ENCODE measurements around the gene SELENOV.
"Not testable (repeated sequence)": the region's sequence is repeated elsewhere in the genome, so short reads cannot be mapped to it uniquely, and the experiment has no call there.

The SELENOV gene, protein sequence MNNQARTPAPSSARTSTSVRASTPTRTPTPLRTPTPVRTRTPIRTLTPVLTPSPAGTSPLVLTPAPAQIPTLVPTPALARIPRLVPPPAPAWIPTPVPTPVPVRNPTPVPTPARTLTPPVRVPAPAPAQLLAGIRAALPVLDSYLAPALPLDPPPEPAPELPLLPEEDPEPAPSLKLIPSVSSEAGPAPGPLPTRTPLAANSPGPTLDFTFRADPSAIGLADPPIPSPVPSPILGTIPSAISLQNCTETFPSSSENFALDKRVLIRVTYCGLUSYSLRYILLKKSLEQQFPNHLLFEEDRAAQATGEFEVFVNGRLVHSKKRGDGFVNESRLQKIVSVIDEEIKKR

DNA sequence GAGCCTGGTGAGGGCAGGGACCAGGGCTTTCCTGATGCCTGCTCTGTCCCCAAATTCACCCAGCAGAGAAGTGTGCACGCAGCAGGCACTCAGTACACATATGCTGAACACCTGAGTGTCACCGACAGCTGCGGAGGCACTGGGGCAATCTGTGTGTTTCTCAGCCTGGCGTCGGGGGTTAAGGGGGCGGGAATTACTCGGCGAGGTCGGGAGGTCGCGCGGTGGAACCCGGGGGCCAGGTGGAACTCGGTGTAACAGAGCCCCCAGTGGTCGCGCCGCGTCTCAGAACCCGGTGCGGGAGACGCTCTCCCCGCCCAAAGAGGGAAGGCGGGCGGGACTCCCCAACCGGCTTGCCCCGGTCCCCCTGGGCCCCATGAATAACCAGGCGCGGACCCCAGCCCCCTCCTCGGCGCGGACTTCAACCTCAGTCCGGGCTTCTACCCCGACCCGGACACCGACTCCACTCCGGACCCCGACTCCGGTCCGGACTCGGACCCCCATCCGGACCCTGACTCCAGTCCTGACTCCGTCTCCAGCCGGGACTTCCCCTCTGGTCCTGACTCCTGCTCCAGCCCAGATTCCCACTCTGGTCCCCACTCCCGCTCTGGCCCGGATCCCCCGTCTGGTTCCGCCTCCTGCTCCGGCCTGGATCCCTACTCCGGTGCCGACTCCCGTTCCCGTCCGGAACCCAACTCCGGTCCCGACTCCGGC, at the start of gene SELENOV:
TSS of gene SELENOV (plus strand) at position 300 of the 711 bp plus-strand sequence. CDS start at position 374, 74 bp downstream.
- DNase-seq (ENCODE audit: low spot score) = peak; percentile 84

DNA sequence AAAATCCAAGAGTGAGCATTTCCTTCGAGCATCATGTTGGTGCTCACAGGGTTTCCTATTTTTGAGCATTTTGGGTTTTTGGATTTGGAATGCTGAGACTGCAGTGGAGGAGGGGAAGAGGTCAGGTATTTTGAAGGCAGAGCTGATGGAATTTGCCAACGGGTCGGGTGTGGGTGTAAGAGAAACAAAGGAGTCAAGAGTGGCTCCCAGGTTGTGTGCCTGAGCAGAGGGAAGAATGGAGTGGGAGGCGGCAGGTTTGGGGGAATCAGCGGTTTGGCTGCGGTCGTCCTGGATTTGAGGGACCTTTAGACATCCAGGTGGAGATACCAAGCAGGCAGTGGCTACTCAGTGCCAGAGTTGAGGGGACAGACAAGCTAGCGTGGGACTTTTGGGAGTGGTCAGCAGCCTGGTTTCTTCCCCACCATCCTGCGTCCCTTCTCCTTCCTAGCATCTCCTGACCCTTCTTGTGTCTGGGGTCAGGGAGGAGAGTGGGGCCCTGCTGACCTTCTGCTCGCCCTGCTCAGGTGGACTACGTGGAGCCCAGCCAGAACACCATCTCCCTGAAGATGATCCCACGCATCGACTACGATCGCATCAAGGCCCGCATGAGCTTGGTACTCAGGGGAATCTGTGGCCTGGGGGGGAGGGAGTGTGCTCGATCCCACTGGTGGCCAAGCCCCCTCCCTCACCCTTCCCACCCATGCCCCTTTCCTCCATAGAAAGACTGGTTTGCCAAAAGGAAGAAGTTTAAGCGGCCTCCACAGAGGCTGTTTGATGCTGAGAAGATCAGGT, 48.8 kb upstream of the SELENOV start:
- DNase-seq (ENCODE audit: low spot score) = no peak

DNA sequence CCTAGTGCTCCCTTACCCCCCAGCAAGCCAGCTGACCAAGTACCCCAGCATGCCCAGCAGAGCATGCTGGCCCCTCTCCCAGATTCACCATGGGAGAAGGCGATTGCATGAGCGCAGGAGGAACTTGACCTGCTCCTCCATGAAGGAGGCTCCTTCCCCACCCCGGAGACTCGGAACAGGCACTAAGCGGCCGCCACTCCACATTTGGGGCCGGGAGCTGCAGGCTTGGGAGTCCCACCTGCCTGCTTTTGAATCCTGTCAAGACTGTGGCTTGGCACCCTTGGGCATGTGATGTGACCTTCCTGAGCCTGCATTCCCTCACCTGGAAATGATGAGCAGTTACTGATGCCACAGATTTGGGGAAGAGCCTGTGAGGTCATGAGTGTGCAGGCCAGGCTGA, 47.0 kb upstream of the SELENOV start:
- no peak for DNase-seq (ENCODE audit: low spot score)

DNA sequence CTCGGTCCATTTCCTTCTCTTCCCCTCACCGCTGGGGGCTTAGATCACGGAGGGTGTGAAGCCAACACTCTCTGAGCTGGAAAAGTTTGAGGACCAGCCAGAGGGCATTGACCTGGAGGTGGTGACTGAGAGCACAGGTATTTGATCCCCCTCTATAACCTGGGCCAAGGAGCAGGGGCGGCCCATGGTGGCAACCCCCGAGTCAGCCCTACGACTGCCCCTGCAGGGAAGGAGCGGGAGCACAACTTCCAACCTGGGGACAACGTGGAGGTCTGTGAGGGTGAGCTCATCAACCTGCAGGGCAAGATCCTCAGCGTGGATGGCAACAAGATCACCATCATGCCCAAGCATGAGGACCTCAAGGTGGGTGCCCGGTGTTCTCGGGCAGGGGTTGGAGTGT, 45.9 kb upstream of the SELENOV start:
- no peak for DNase-seq (ENCODE audit: low spot score)

DNA sequence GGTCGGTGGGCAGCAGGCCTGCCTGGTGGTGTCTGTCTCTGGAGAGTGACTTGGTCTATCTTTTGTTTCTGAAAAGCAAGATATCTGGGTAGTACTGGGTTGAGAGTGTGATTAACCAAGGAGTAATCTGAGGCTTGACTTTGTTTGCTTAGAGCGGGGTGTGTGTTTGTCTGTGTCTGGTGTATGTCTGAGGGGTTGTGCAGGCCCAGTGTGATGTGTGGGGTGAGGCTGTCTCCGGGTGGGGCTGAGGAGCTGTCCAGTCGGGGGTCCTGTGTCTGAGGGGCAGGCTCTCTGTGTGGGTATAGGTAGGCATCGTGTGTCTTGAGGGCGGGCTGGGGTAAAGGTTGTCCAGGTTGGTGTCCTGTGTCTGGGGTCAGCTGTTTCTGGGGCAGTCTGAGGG, 45.4 kb upstream of the SELENOV start:
- DNase-seq (ENCODE audit: low spot score) = no peak

DNA sequence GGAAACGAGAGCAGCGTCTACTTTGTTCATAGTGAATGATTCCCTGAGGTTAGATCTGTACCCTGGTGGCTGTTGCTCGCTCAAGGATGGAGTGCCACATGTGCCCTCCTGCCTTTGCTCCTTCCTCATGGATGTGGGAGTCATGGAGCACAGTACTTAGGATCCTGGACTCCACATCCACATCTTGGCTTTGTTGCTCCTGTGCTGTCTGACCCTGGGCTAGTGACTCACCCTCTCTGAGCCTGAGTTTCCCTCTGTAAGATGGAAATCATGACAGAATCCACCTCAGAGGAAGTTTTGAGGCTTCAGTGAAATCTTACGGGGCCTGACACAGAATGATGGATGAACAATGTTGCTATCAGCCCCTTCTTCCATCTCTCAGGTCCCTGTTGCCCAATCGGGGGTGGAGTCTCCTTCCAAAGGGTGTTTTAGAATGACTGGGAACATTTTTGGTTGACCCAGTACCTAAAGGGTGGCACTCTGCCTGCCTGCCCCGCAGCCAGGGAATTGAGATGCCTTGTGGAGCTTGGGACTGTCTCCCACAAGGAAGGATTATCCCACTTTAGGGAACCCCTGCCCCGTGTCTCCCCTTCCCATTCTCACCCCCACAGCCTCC, 44.1 kb upstream of the SELENOV start:
- DNase-seq (ENCODE audit: low spot score) = no peak

DNA sequence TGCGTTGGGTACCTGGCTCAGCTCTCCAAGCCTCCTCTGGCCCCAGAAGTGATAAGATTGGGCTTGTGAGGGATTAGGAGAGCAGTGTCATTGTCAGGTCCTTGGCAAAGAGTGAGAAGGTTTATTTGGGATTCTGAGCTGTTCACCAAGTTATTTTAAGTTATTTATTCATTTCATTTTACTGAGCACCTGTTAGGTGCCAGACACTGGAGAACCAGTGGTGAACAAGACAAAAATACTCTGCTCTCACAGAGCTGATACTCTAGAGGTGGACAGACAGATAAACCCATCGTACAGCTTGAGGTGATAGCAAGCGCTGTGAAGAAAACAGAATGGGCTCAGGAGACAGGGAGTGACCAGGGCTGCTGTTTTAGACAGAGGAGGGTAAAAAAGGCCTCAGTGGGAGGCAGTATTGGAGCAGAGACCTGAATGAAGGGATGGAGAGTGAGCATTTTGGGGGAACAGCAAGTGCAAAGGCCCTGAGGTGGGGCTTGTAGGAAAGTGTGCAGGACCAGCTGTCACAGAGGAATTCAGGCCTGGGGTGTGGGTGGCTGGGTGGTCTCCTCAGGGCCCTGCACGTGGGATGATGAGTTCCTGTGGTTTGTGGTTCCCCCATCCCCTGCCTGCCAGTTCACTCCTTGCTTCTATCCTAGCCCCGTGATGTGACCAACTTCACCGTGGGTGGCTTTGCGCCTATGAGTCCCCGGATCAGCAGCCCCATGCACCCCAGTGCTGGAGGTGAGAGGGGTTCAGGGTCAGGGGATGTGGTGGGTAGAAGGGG, 43.0 kb upstream of the SELENOV start:
- DNase-seq (ENCODE audit: low spot score) = no peak

DNA sequence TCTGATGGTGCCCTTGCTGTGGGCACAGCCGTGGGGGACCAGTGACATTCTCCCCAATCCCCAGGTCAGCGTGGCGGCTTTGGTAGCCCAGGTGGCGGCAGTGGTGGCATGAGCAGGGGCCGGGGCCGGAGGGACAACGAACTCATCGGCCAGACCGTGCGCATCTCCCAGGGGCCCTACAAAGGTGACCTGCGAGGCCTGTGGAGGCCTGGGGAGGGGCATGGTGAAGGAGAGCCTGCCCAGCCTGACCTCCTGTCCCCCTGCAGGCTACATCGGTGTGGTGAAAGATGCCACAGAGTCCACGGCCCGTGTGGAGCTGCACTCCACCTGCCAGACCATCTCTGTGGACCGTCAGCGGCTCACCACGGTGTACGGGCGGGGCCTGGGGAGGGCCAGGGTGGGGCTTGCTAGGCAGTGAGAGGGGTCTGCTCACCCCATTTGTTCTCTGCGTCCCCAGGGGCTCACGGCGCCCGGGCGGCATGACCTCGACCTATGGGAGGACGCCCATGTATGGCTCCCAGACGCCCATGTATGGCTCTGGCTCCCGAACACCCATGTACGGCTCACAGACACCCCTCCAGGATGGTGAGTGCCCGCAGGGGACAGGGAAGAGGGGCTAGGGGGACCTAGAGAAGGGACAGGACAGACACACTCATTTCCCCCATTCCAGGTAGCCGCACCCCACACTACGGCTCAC, 42.0 kb upstream of the SELENOV start:
- no peak for DNase-seq (ENCODE audit: low spot score)

DNA sequence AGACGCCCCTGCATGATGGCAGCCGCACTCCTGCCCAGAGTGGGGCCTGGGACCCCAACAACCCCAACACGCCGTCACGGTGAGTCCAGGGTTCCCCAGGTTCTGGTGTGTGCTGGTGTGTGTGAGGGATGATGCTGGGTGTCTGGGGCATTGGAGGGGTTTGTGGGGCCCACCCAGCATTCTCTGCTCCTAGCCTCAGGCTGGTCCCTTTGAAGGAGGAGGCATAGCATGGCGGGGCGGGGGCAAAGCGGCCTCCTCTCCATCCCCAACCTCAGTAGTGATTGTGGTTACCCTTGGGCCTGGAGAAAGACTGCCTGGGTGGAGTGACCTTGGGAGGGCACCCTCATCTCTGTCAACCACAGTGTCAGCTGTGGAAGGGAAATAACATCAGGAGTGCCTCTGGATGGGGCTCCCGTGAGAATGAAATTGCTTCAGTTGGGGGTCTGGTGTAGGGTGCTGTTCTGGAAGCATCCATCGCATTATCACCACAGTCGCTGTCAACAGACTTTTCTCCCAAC, 41.4 kb upstream of the SELENOV start:
- DNase-seq (ENCODE audit: low spot score) = no peak

DNA sequence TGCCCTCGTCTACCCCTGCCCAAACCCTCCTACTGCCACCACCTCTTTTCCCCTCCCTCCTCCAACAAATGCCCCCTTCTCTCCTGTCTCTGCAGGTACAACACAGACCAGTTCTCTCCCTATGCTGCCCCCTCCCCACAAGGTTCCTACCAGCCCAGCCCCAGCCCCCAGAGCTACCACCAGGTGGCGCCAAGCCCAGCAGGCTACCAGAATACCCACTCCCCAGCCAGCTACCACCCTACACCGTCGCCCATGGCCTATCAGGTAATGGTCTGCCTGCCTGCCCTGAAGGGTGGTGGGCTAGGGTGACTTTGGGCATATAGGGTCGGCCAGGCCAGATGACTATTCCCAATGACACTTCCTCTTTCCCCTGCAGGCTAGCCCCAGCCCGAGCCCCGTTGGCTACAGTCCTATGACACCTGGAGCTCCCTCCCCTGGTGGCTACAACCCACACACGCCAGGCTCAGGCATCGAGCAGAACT, 40.8 kb upstream of the SELENOV start:
- peak; percentile 87 for DNase-seq (ENCODE audit: low spot score)

DNA sequence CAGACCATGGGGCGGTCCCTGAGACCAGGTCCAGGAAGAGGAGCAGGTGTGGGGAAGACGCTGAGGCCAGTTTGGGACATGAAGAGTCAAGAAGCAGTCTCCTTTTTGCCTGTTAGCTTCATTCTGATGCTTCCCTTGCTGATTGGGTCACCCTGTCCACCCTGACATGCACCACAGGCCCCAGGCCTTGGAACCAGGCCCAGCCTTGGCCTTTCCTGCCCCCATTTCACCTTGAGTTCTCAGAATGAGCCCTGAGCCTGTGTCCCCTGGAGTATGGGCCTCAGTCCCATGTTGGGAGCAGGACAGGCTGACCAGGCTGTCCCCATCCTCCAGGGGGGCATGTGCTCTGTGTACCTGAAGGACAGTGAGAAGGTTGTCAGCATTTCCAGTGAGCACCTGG, 39.2 kb upstream of the SELENOV start:
- no peak for DNase-seq (ENCODE audit: low spot score)

DNA sequence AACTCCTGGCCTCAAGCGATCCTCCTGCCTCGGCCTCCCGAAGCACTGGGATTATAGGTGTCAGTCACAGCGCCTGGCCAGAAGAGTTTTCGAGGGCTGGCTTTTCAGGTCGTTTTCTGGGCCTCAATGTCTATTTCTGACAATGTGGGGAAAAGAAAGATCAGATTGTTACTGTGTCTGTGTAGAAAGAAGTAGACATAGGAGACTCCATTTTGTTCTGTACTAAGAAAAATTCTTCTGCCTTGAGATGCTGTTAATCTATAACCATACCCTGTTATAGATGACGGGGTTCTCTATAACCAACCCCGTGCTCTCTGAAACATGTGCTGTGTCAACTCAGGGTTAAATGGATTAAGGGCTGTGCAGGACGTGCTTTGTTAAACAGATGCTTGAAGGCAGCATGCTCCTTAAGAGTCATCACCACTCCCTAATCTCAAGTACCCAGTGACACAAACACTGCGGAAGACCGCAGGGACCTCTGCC, 35.6 kb upstream of the SELENOV start:
- not testable (repeated sequence) for DNase-seq (ENCODE audit: low spot score)

DNA sequence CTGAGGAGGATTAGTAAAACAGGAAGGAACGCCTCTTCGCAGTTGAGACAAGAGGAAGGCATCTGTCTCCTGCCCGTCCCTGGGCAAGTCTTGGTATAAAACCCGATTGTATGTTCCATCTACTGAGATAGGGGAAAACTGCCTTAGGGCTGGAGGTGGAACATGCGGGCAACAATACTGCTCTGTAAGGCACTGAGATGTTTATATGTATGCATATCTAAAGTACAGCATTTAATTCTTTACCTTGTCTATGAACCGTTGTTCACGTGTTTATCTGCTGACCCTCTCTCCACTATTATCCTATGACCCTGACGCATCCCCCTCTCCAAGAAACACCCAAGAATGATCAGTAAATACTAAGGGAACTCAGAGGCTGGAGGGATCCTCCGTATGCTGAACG, 35.0 kb upstream of the SELENOV start:
- DNase-seq (ENCODE audit: low spot score) = no peak

DNA sequence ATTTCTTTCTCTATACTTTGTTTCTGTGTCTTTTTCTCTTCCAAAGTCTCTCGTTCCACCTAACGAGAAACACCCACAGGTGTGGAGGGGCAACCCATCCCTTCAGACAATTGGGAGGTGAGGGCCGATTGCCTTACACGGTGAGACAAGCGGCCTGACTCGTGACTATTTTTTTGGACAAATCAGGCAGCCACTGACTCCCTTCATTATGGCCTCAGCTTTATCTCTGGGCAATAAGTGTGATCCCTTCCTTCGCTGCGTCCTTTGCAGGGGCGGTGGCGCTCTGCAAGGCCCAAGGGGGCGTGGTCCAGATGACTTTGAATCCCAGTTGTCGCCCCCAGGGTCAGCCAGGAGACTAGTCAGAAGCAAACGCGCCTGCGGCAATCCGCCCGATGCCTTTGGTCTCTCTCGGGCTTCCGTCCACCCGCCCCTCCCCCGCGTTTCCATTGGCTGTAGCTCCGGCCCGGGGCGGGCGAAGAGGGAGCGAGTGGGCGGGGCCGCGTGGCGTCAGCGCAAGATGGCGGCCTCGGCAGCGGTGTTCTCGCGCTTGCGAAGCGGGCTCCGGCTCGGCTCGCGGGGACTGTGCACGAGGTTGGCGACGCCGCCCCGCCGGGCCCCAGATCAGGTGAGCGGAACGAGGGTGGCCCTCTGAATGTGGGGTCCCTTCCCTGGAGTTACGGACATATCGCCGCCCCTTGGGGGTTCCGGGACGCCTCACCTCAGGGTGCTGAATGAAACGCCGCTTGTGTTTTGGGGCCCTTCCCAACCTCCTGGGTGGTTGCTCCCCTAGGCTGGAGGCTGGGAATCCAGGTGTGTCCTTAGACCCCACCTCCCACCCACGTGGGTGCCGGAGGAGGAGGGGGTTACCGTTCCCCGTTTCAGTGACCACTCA, 34.4 kb upstream of the SELENOV start, which contains the start of gene TIMM50:
TSS of gene TIMM50 (plus strand) at position 502 of the 892 bp plus-strand sequence. CDS start at position 518, 16 bp downstream.
- DNase-seq (ENCODE audit: low spot score) = peak; percentile 99

DNA sequence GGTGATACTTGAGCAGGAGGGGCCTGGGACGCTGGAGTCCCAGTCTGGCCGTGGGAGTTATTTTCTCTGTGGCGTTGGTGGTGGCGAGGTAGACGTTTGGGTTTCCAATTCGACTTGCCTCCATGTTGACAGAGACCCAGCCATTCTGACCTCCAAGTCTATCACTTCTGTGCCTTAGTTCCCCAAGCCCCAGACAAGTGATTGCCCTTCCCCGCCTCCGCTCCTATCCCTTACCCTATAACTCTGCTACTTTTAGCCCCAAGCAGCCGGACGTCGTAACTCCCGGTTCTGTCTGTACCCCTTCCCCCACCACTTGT, 33.8 kb upstream of the SELENOV start:
- DNase-seq (ENCODE audit: low spot score) = no peak

DNA sequence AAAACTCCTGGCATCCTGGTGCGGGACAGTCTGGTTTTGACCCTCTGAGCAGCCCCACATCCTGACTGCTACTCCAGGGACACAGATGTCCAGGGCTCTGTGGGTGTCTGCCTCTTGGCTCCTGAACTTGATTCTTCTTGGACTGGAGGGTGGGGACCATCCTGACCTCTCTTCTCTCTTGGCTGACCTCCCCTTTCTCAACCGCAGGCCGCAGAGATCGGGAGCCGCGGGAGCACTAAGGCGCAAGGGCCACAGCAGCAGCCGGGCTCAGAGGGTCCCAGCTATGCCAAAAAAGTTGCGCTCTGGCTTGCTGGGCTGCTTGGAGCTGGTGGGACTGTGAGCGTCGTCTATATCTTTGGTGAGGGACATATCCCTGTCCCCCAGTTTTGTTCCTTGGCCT, 33.3 kb upstream of the SELENOV start:
- DNase-seq (ENCODE audit: low spot score) = no peak

DNA sequence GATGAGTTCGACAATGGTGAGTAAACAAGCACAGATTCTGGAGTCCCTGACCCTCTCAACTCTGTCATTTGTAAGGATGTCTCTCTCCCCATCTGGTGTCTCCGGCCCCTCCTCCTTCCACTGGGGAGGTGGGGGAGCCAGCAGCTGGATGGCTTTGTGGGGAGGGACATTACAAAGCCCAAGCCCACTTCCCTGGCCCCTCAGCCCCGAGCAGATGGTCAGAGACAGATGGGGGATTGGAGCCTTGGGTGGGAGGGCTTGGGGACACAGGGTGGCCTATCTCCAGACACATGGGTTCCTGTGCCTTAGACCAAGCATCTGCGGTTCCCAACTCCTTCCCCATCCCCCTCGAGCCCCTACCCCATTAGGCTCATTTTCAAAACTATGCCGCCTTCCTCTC, 31.8 kb upstream of the SELENOV start:
- no peak for DNase-seq (ENCODE audit: low spot score)

DNA sequence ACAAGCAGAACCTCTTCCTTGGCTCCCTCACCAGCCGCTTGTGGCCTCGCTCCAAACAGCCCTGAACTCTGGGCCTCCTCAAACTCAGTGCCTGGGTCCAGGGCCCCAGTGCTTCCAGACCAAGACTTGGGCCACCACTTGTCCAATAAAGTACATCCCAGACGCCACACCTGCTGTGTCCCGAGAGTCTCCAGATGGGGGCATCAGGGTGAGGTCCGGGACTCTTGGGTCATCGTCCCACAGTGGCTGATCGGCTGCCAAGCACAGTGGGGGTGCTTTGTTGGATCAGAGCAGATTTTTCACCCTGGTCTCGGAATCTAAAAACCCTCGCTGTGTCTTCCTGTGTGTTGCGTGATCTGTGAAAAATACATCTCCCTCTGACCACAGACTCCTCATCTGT, 25.2 kb upstream of the SELENOV start:
- DNase-seq (ENCODE audit: low spot score) = no peak

DNA sequence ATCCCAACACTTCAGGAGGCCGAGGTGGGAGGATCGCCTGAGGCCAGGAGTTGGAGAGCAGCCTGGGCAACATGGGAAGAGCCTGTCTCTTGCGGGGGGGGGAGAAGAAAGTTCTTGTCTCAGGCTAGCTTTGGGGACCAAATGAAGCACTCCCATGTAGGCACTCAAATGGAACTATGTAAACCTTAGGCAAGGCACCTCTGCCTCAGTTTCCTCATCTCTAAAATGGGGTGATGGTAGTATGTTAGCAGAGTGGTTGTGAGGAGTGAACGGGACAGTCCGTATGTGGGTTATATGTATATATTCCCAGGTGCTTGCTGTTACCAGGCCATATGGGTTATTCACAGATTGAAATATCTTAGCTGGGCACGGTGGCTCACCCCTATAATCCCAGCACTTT, 22.7 kb upstream of the SELENOV start:
- no peak for DNase-seq (ENCODE audit: low spot score)

Measured in ecto neural progenitor cell (in vitro differentiated cells).